Lower lobe of right lung (tissue), 2 donors: ENCODE measurements around the gene SYT6. TPM values are rescaled to one million over a fixed set of nuclear protein-coding genes. Genes with fewer than 3 reads are reported as not detected.
A peak's percentile ranks its signal among the peaks of the same experiment; 100 is the strongest.

Experiments
- ATAC-seq, 2 donors: fragments of 200-7000 bp; cut with Tn5 transposase; one replicate each; pipeline ENCODE4 v1.9.1; 2020 to 2022; ENCODE audit warnings: mild to moderate bottlenecking in 2 of 2, moderate library complexity in 2 of 2
- DNase-seq: peaks from one replicate; pipeline ENCODE4 v3.0.0-alpha.2; 2020
- H3K27ac ChIP-seq: fragments of 200-600 bp; one replicate; pipeline ENCODE4 v1.8.0; 2022
- H3K27me3 ChIP-seq: fragments of 200-600 bp; one replicate; pipeline ENCODE4 v1.8.0; 2022; ENCODE audit warnings: low read depth
- H3K36me3 ChIP-seq: fragments of 200-600 bp; one replicate; pipeline ENCODE4 v1.8.0; 2022; ENCODE audit warnings: mild to moderate bottlenecking
- H3K4me1 ChIP-seq: fragments of 200-600 bp; one replicate; pipeline ENCODE4 v1.8.0; 2022
- H3K4me3 ChIP-seq: fragments of 200-600 bp; one replicate; pipeline ENCODE4 v1.8.0; 2022; ENCODE audit warnings: mild to moderate bottlenecking
- H3K9me3 ChIP-seq: fragments of 200-600 bp; one replicate; pipeline ENCODE4 v1.8.0; 2022
- CTCF ChIP-seq: fragments of 200-600 bp; IDR thresholded peaks from one replicate; pipeline ENCODE4 v1.8.0; 2022; ENCODE audit warnings: antibody characterized with exemption, mild to moderate bottlenecking
- intact Hi-C: fragments of 100-400 bp; cut with DNase I; formaldehyde crosslinking; loops from one replicate; pipeline ENCODE4 v1.11.0; 2022
- total RNA-seq: library from RNA; stranded (reverse); fragmentation: NEBNext Ultra II Directional; extraction: Animal tissue kit (Norgen Biotek cat#: 25700); gene quantifications from one replicate; pipeline ENCODE4 v1.2.1, GENCODE V29; 2021
- donor health status: DM: no; HTN: yes; CAD: no; lungs with severe emphysema.

The SYT6 gene
- total RNA-seq, 1 donor from 2014 or later: not detected

- no peak for TF ChIP-seq CTCF
- no peaks in the 10 kb centered on the region for H3K36me3 ChIP-seq
- no peaks in the 10 kb centered on the region for H3K9me3 ChIP-seq
- DNase-seq (no peak), ATAC-seq (no peak)
- H3K27ac ChIP-seq: no peak overlapping the region
- H3K4me1 ChIP-seq: peaks cover 32% of the 10 kb centered on the region
- no peak overlapping the region for H3K4me3 ChIP-seq
- intact Hi-C loops: no loop called here
- peaks cover 69% of the 10 kb centered on the region for H3K27me3 ChIP-seq
Observed at GRCh38 chr1:114154963-114155322, 1.3 kb upstream of the SYT6 start.

GRCh38 chr1:114154146-114154962, 685 bp upstream of the SYT6 start:
- H3K27ac ChIP-seq: no peak overlapping the region
- intact Hi-C loops: no loop called here
- TF ChIP-seq CTCF: no peak
- no peak overlapping the region for H3K4me3 ChIP-seq
- peaks cover 74% of the 10 kb centered on the region for H3K27me3 ChIP-seq
- ATAC-seq: peak in 1 of 2 donors; percentile 4
- no peaks in the 10 kb centered on the region for H3K9me3 ChIP-seq
- peaks cover 32% of the 10 kb centered on the region for H3K4me1 ChIP-seq
- DNase-seq: peak; percentile 45
- H3K36me3 ChIP-seq: no peaks in the 10 kb centered on the region

GRCh38 chr1:114152508-114153260, 985 bp downstream of the SYT6 start:
- Histone ChIP-seq H3K36me3 (no peaks in the 10 kb centered on the region), H3K4me3 (peak overlapping the region; percentile 50), H3K27ac (no peak overlapping the region), H3K9me3 (no peaks in the 10 kb centered on the region), H3K27me3 (peaks cover 85% of the 10 kb centered on the region), H3K4me1 (peaks cover 32% of the 10 kb centered on the region)
- TF ChIP-seq CTCF: no peak
- peak; percentile 62 for DNase-seq
- intact Hi-C loops: no loop called here
- peak; percentile 84 to 85 for ATAC-seq

GRCh38 chr1:114152089-114152507, 1.6 kb downstream of the SYT6 start:
- Histone ChIP-seq H3K27me3 (peaks cover 85% of the 10 kb centered on the region), H3K36me3 (no peaks in the 10 kb centered on the region), H3K4me3 (peak overlapping the region; percentile 50), H3K4me1 (peaks cover 32% of the 10 kb centered on the region), H3K9me3 (no peaks in the 10 kb centered on the region), H3K27ac (no peak overlapping the region)
- intact Hi-C loops: no loop called here
- TF ChIP-seq CTCF: no peak
- ATAC-seq: no peak
- DNase-seq: no peak

GRCh38 chr1:114150016-114150415, 3.7 kb downstream of the SYT6 start:
- Histone ChIP-seq H3K4me3 (no peak overlapping the region), H3K27me3 (peaks cover 79% of the 10 kb centered on the region), H3K4me1 (peaks cover 30% of the 10 kb centered on the region), H3K9me3 (no peaks in the 10 kb centered on the region), H3K27ac (no peak overlapping the region), H3K36me3 (no peaks in the 10 kb centered on the region)
- TF ChIP-seq CTCF: no peak
- DNase-seq (no peak), ATAC-seq (no peak)
- intact Hi-C loops: no loop called here
